Gastroesophageal sphincter (tissue), 3 donors: ENCODE measurements around the gene CACNA1D.

Source experiments
- CTCF ChIP-seq, 4 experiments: fragments of 200-600 bp in 2 of 4; fragments of 450-650 bp in 2 of 4; sonication (generic) in 1 of 4; IDR thresholded peaks; one replicate each; pipeline ENCODE4 v1.5.1; 2017 to 2019; ENCODE audit warnings: antibody characterized with exemption in 4 of 4, mild to moderate bottlenecking in 2 of 4, moderate library complexity in 2 of 4
- POLR2A ChIP-seq, 2 donors: fragments of 450-650 bp; IDR thresholded peaks; one replicate each; pipeline ENCODE4 v1.6.1; 2017; ENCODE audit warnings: antibody characterized with exemption in 2 of 2, mild to moderate bottlenecking in 2 of 2, moderate library complexity in 1 of 2
- POLR2AphosphoS5 ChIP-seq: sonication (generic); formaldehyde crosslinking; IDR thresholded peaks from one replicate; pipeline ENCODE4 v1.6.1; 2017; ENCODE audit warnings: antibody characterized with exemption

DNA sequence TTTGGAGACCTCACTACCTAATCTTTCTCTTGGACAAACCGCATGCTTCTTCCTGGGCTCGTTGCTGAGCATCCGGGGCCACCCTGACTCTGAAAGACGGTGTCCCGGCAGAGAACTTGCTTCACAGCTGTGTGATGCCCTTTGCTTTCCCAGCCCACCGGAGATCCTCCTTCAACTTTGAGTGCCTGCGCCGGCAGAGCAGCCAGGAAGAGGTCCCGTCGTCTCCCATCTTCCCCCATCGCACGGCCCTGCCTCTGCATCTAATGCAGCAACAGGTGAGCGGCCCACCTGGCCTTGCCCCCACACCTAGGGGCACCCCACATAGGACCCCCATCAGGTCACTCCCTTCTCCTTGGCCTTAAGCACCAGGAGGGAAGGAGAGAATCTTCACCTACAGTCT is 314.1 kb downstream of the CACNA1D start:
- TF ChIP-seq CTCF (IDR thresholded peaks at IDR 0.05) = no peak
- TF ChIP-seq POLR2A (IDR thresholded peaks at IDR 0.05) = no peak
- no peak for TF ChIP-seq POLR2AphosphoS5
